Common myeloid progenitor, CD34-positive (primary cell): Measurements from ENCODE around the gene IQGAP2.
"Not testable (repeated sequence)": the region's sequence is repeated elsewhere in the genome, so short reads cannot be mapped to it uniquely, and the experiment has no call there.

Experiments used
- CTCF ChIA-PET: fragments of 350-600 bp; sonication (Branson Sonifier 250); formaldehyde crosslinking; loops from one replicate; lab custom pipeline; 2021; ENCODE audit warnings: antibody characterized with exemption; lab: Charles Lee
- POLR2A ChIA-PET: fragments of 350-600 bp; sonication (Branson Sonifier 250); formaldehyde crosslinking; loops from one replicate; lab custom pipeline; 2021; ENCODE audit warnings: antibody characterized with exemption; lab: Charles Lee
- DNase-seq, 3 donors: peaks; one replicate each; pipeline versions ENCODE4 v3.0.0 to v3.0.0-alpha.2; 2013
- H3K27ac ChIP-seq, 2 experiments: 1 replicate in 1 of 2; 2 replicates in 1 of 2; pipeline ENCODE4 v1.7.0; 2013; ENCODE audit warnings: inconsistent platforms in 2 of 2, low read length in 2 of 2, mild to moderate bottlenecking in 2 of 2, low read depth in 1 of 2, moderate library complexity in 1 of 2; ENCODE audit not compliant: severe bottlenecking in 2 of 2, insufficient read depth in 1 of 2, poor library complexity in 1 of 2
- H3K27me3 ChIP-seq, 5 experiments: replicated peaks in 2 of 5; 1 replicate in 3 of 5; 2 replicates in 2 of 5; pipeline versions ENCODE4 v1.6.1 to v1.7.0; 2013; ENCODE audit warnings: low read length in 4 of 5, mild to moderate bottlenecking in 2 of 5, moderate library complexity in 2 of 5, inconsistent platforms in 1 of 5; ENCODE audit not compliant: insufficient read depth in 5 of 5, control insufficient read depth in 4 of 5
- H3K36me3 ChIP-seq, 4 experiments: 1 replicate in 2 of 4; 2 replicates in 2 of 4; pipeline versions ENCODE4 v1.6.1 to v1.7.0; 2013; ENCODE audit warnings: low read length in 3 of 4, control low read depth in 1 of 4, mild to moderate bottlenecking in 1 of 4; ENCODE audit not compliant: control insufficient read depth in 4 of 4, insufficient read depth in 4 of 4
- H3K4me1 ChIP-seq, 4 experiments: 1 replicate in 3 of 4; 2 replicates in 1 of 4; pipeline versions ENCODE4 v1.6.1 to v1.7.1; 2013; ENCODE audit warnings: low read length in 3 of 4, mild to moderate bottlenecking in 3 of 4, control low read depth in 1 of 4, inconsistent platforms in 1 of 4, moderate library complexity in 1 of 4; ENCODE audit not compliant: control insufficient read depth in 4 of 4, insufficient read depth in 4 of 4; ENCODE audit errors: control extremely low read depth in 1 of 4
- H3K4me3 ChIP-seq, 7 experiments: 1 replicate in 4 of 7; 2 replicates in 3 of 7; pipeline versions ENCODE4 v1.5.1 to v1.7.0; 2013; ENCODE audit warnings: mild to moderate bottlenecking in 7 of 7, low read length in 6 of 7, moderate library complexity in 6 of 7, inconsistent platforms in 2 of 7, low read depth in 2 of 7, control low read depth in 1 of 7; ENCODE audit not compliant: insufficient read depth in 4 of 7, control insufficient read depth in 1 of 7; ENCODE audit errors: extremely low read depth in 1 of 7
- H3K9me3 ChIP-seq, 5 experiments: 1 replicate in 4 of 5; 2 replicates in 1 of 5; pipeline versions ENCODE4 v1.6.1 to v1.7.1; 2013; ENCODE audit warnings: low read length in 4 of 5, mild to moderate bottlenecking in 2 of 5, inconsistent platforms in 1 of 5, low read depth in 1 of 5, moderate library complexity in 1 of 5; ENCODE audit not compliant: control insufficient read depth in 4 of 5, insufficient read depth in 2 of 5; ENCODE audit errors: control extremely low read depth in 1 of 5
- WGBS: methylation state at CpG from one replicate; pipeline ENCODE4 v1.1.5; 2013; ENCODE audit not compliant: insufficient coverage; 5-methylcytosine and 5-hydroxymethylcytosine counted together

IQGAP2 gene

GRCh38 chr5:76518246-76518645, 115.2 kb downstream of the IQGAP2 start:
- H3K4me3 ChIP-seq, H3K27ac ChIP-seq, H3K9me3 ChIP-seq, H3K27me3 ChIP-seq, POLR2A ChIA-PET: not testable (repeated sequence)
- peaks cover 3 to 44% (median 11%) of the 10 kb centered on the region in 4 experiments for H3K4me1 ChIP-seq
- peak in 1 of 3 donors; percentile 46 for DNase-seq
- WGBS: 95% methylated on average over 2 of the region's 5 CpGs
- H3K36me3 ChIP-seq: peaks cover 2 to 14% (median 6%) of the 10 kb centered on the region in 4 experiments
- CTCF ChIA-PET: interaction anchor here (0.6 kb wide), 1 partner anchor 25 kb away, joined by 3 read pairs; no protein-coding TSS in a partner anchor

GRCh38 chr5:76521240-76521758, 118.2 kb downstream of the IQGAP2 start:
- H3K27ac ChIP-seq: peak overlapping the region; percentile 9 to 45
- POLR2A ChIA-PET: interaction anchor here (1.5 kb wide), 1 partner anchor 13 kb away, joined by 3 read pairs; no protein-coding TSS in a partner anchor

GRCh38 chr5:76522103-76522935, 119.2 kb downstream of the IQGAP2 start:
- Histone ChIP-seq H3K27me3 (no peaks in the 10 kb centered on the region), H3K4me3 (no peak overlapping the region), H3K9me3 (peaks cover 0 to 5% (median 0%) of the 10 kb centered on the region in 5 experiments), H3K27ac (peak overlapping the region in 1 of 2 experiments; percentile 45), H3K36me3 (peaks cover 0 to 10% (median 3%) of the 10 kb centered on the region in 4 experiments), H3K4me1 (peaks cover 24 to 65% (median 37%) of the 10 kb centered on the region in 4 experiments)
- no peak for DNase-seq
- ChIA-PET POLR2A (interaction anchor here (1.5 kb wide), 1 partner anchor 12 kb away, joined by 3 read pairs; no protein-coding TSS in a partner anchor), CTCF (interaction anchor here (0.7 to 1.6 kb wide), 7 partner anchors 11 to 119 kb away, joined by 3 to 6 read pairs (median 4); no protein-coding TSS in a partner anchor)
- WGBS: 100% methylated on average over 3 of the region's 11 CpGs

More at GRCh38 chr5:76521240-76521758, 118.2 kb downstream of the IQGAP2 start:
- Histone ChIP-seq H3K4me1 (peaks cover 15 to 65% (median 32%) of the 10 kb centered on the region in 4 experiments), H3K36me3 (peaks cover 0 to 10% (median 3%) of the 10 kb centered on the region in 4 experiments), H3K4me3 (no peak overlapping the region), H3K9me3 (peaks cover 0 to 5% (median 0%) of the 10 kb centered on the region in 5 experiments), H3K27me3 (no peaks in the 10 kb centered on the region)
- WGBS: 84% methylated on average over 4 of the region's 6 CpGs
- CTCF ChIA-PET: interaction anchor here (0.7 to 1.6 kb wide), 6 partner anchors 12 to 118 kb away, joined by 3 to 4 read pairs (median 4); no protein-coding TSS in a partner anchor
- DNase-seq: peak in 1 of 3 donors; percentile 40

GRCh38 chr5:76524101-76524835, 121.2 kb downstream of the IQGAP2 start:
- Histone ChIP-seq H3K27ac (no peak overlapping the region), H3K4me1 (peaks cover 35 to 83% (median 50%) of the 10 kb centered on the region in 4 experiments), H3K9me3 (no peaks in the 10 kb centered on the region), H3K4me3 (no peak overlapping the region), H3K27me3 (no peaks in the 10 kb centered on the region), H3K36me3 (no peaks in the 10 kb centered on the region)
- no peak for DNase-seq
- CTCF ChIA-PET: interaction anchor here (0.7 to 7.5 kb wide), 7 partner anchors 10 to 65 kb away, joined by 3 to 58 read pairs (median 3); no protein-coding TSS in a partner anchor
- POLR2A ChIA-PET: no interaction called here
- WGBS: 100% methylated on average over 2 of the region's 3 CpGs

GRCh38 chr5:76524868-76525267, 121.8 kb downstream of the IQGAP2 start:
- ChIA-PET POLR2A (interaction anchor here (3.3 kb wide), 1 partner anchor 121 kb away, joined by 14 read pairs; the partner anchor contains the start of gene IQGAP2), CTCF (interaction anchor here (0.7 to 7.5 kb wide), 7 partner anchors 8 to 65 kb away, joined by 3 to 58 read pairs (median 4); no protein-coding TSS in a partner anchor)
- Histone ChIP-seq H3K36me3 (no peaks in the 10 kb centered on the region), H3K4me3 (no peak overlapping the region), H3K4me1 (peaks cover 38 to 86% (median 55%) of the 10 kb centered on the region in 4 experiments), H3K27me3 (no peaks in the 10 kb centered on the region), H3K9me3 (no peaks in the 10 kb centered on the region), H3K27ac (peak overlapping the region in 1 of 2 experiments; percentile 15)
- WGBS: 100% methylated on average over 1 of the region's 2 CpGs
- DNase-seq: no peak

- Histone ChIP-seq H3K9me3 (no peaks in the 10 kb centered on the region), H3K4me3 (no peak overlapping the region), H3K4me1 (peaks cover 47 to 90% (median 65%) of the 10 kb centered on the region in 4 experiments), H3K27me3 (no peaks in the 10 kb centered on the region), H3K27ac (peak overlapping the region; percentile 7 to 84), H3K36me3 (no peaks in the 10 kb centered on the region)
- WGBS: no CpG with 5 or more reads among the region's 2 CpGs
- DNase-seq: peak in 2 of 3 donors; percentile 68 to 81
- CTCF ChIA-PET: interaction anchor here (1.2 to 7.5 kb wide), 8 partner anchors 9 to 191 kb away, joined by 3 to 58 read pairs (median 6); partner anchors contain the start of gene IQGAP2
- POLR2A ChIA-PET: interaction anchor here (3.3 to 5.9 kb wide), 2 partner anchors 17 to 122 kb away, joined by 14 to 36 read pairs; partner anchors contain the start of gene IQGAP2
Measured at GRCh38 chr5:76525956-76526355, 122.9 kb downstream of the IQGAP2 start.
